Stimulated activated CD4-positive, alpha-beta T cell treated with anti-CD3 and anti-CD28 coated beads, Interleukin-12 subunit alpha, Interleukin-12 subunit beta, amount 100 ng/mL, for 4 hours (primary cell): ENCODE results near the gene TDRD7.

ENCODE experiments used
- DNase-seq: peaks from one replicate; pipeline ENCODE4 v3.0.0-alpha.2; 2020

TDRD7 gene

GRCh38 chr9:97507428-97507984 lies 95.6 kb downstream of the TDRD7 start:
- DNase-seq, result no peak

GRCh38 chr9:97508852-97509251 lies 97.0 kb downstream of the TDRD7 start:
- DNase-seq, result no peak

DNA sequence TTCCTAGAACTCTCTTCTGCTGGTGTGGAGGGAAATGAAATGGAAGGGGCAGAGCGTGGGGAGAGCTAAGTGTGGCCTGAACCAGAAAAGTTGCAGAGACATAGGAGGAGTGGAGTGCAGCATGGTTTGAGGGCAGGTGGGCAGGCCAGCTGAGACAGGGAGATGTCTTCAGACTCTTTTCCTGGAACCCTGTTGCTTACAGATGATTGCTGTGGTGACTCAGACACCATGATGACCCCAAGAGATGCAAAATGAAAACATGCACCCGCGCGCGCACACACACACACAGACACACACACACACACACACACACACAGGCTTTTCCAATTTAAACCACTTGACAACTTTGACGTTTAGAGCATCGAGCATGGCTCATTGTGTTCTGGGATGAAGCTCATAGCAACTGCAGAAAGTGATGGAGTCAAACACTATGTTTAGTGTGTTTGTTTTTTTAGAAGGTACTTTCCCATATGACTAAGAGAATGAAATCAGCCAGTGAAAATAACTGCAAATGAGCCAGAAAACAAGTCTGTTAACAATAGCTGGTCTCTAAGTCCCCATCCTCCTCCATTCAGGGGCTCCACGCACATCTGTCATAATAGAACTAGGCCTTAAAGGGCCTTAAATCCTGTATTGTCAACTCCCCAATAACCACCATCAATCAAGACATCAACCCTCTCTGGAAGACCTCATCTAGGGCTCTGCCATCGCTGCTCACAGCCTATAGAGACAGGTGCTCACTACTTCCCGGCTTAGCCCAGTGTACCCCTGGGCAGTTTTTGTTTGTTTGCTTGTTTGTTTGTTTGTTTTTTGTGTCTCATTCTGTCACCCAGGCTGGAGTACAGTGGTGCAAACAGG lies 99.1 kb downstream of the TDRD7 start:
- DNase-seq, result no peak

- DNase-seq, result no peak
These were observed 99.9 kb downstream of the TDRD7 start for GRCh38 chr9:97511655-97512427.

DNA sequence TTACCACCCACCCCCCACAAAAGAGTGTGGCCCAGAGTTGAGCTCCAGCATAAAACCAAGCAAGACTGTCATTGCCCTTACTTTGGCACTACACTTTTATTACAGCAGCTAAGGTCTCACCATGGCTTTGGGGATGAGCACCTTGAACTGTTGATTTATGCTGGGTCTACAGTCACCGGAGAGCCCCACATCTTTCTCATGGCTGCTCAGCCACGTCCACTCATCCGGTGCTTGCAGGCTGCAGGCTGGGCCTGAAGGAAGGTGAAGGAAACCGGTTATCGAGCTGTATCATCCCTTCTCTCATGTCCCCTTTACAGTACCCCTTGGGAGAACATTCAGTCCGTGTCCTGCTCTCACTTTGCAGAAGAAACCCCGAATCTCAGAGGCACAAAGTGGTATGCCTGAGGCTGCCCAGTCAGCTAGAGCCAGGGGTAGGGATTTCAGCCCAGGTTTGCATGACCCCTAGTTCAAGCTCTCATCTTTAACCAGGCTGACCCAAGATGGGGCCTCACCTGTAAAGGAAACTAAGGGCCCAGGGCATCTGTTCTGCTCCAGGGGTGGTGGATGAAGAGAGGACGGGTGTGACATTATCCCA lies 101.2 kb downstream of the TDRD7 start:
- no peak for DNase-seq

- DNase-seq, result no peak
These were observed 102.6 kb downstream of the TDRD7 start for GRCh38 chr9:97514531-97514930.

DNA sequence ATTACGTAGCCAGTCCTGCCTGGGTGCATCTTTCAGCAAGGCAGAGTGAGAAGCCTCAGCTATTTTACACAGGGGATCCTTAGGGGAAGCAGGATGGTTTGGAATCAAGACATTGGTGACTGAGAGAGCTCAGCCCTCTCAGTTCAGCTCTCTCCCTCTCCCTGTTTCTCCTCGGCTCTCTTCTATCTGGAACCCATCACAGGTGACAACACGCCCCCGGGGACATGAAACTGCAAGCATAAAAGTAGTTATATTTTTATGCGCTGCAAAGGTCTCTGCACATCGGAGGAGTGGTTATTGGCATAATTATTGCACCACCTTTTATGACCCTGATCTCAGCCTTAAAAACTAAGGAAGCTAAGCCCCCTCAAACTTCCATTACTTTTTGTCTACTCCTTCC lies 103.8 kb downstream of the TDRD7 start:
- DNase-seq, result no peak

DNA sequence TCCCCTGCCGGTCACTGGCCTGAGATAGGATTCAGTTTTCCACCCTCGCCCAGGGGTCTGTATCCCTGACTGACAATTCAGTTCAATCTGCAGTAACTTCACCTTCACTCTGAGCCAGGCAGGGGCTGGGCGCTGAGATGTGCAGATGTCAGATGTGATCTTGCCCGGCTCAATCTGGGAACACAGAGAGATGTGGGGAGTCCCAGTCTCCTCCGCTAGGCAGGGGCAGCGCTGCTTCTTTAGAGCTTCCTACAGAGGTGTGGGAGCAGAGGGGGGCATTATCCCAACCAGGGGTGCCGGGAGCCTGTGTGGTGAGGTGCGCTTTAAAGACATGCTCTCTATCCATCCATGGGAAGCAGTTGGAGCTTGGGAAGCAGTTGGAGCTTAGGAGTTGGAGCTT lies 104.2 kb downstream of the TDRD7 start:
- no peak for DNase-seq

GRCh38 chr9:97517331-97518089 lies 105.6 kb downstream of the TDRD7 start:
- no peak for DNase-seq

DNA sequence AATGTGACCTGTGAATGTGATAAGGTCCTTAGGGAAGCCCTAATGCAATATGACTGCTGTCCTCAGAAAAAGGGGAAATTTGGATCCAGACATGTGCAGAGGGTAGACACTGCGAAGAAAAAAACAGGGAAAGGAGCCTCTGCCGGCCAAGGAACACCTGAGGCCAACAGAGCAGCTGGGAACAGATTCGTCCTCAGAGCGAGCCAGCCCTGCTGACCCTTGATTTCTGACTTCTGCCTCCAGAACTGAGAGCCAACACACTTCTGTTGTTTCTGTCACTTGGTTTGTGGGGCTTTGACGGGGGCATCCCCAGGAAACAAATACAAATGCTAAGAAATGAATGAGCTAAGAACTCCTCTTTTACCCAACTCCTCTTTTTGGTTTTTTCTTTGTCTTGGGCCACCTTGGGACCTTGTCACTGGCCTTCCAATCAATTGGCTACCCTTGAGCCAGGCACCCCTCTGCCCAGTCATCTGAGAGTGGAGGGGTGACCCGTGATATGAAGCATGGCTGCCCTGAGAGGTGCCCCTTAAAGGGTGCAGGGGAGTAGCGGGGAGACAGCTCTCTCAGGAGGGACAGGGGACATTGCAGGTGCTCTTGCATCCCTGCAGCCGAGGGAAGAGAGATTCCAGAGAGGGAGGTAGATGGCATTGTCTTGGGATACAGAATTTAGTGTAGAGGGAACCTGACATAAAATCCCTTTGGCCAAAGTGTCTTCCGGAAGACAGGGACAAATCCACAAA lies 106.4 kb downstream of the TDRD7 start:
- no peak for DNase-seq

DNA sequence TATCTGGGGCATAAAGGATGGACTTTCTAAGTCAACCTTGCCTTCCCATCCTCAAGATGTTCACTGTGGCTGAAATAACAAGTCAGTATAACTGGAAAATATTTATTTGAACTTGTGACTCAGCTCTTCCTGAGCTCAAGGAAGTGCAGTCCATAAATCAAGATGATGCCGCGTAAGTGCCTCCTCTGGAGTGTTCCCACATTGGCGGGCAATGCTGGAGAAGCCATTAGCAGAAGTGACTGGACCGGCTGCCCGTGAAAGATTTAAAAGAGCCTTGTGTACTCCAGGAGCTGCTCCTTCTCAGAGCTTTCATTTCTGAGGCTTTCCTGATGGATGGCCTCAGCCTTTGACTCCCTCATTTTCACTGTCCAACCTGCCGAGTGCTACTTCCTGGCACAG lies 107.0 kb downstream of the TDRD7 start:
- DNase-seq, result no peak

GRCh38 chr9:97519441-97519970 lies 107.6 kb downstream of the TDRD7 start:
- DNase-seq, result no peak

DNA sequence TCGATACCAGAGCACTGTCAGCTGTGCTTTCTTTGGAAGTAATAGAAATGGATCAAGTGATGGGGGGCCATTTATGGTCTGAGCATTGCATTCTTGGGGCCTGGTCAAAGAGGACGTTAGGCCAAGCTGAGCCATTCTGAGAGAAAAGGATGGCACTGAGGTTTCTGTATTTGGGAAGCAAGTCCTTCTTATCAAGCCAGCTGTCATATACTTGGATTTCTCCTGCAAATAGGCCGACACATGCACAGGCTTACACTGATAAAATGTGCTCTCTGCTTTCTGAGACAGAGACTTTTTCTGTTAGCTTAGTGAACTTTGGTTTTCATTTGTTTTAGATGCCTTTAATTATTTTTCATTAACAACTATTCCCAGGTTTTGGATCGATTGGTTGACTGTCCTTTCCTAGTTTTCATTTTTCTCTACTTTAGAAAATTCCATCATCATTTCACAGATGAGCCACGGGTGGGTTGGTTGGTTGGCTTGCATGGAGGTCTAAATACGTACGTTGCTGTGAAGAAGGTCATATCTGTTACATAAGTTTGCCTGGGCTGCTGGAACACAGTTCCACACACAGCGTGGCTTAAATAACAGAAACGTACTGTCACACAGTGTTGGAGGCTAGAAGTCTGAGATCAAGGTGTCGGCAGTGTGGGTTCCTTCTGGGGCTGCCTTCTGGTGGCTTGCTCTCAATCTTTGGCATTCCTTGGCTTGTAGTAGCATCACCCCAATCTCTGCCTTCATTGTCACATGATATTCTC lies 109.9 kb downstream of the TDRD7 start:
- DNase-seq, result no peak

- DNase-seq, result no peak
These were observed 112.5 kb downstream of the TDRD7 start for GRCh38 chr9:97524424-97524823.

DNA sequence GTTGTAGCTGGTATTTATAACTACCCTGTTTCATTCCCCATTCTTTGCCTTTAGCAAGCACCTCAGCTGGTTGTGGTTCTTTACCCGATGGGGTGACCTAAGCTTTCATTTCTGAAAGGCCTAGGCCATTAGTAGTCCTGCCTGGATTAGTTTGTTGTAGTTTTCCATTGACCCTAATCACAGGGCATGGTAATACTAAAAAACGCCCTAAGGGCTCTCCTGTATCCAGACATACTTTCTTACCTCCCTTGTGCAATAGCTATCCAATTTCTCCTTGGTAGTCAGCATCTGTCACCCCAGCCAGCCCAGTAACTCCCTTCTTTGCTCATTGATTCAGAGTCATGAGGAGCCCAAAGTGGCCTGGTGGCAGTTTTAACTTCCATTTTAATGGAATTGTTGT lies 113.6 kb downstream of the TDRD7 start:
- no peak for DNase-seq

DNA sequence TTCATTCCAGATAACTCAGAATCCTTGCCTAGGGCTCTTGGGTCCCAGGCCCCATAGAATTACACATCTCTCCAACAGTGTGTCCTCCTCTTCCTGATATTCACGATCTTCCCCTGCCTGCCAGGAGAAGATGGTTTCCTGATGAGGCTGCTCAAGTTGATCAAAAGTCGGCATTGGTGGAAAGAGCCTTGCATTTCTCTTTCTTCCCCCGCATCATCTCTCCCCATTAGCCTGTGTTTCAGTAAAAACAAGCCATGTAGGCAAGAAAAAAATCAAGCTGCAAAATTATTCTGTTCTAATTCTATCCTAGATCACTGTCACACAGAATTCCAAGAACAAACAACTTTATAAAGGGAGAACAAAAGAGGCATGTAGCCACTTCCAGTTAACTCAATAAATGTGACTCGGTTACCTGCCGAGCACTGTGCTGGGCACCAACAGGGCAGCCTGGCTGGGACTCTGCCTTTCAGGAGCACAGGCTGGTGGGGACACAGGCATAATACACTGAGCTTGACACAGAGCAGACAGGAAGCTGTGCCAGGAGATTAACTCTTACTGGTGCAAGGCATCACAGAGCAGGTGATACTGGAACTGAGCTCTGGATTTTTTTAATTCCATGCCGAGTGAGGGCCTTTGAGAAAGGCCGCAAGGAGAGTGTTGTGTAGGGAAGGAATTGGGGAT lies 115.1 kb downstream of the TDRD7 start:
- DNase-seq, result no peak

DNA sequence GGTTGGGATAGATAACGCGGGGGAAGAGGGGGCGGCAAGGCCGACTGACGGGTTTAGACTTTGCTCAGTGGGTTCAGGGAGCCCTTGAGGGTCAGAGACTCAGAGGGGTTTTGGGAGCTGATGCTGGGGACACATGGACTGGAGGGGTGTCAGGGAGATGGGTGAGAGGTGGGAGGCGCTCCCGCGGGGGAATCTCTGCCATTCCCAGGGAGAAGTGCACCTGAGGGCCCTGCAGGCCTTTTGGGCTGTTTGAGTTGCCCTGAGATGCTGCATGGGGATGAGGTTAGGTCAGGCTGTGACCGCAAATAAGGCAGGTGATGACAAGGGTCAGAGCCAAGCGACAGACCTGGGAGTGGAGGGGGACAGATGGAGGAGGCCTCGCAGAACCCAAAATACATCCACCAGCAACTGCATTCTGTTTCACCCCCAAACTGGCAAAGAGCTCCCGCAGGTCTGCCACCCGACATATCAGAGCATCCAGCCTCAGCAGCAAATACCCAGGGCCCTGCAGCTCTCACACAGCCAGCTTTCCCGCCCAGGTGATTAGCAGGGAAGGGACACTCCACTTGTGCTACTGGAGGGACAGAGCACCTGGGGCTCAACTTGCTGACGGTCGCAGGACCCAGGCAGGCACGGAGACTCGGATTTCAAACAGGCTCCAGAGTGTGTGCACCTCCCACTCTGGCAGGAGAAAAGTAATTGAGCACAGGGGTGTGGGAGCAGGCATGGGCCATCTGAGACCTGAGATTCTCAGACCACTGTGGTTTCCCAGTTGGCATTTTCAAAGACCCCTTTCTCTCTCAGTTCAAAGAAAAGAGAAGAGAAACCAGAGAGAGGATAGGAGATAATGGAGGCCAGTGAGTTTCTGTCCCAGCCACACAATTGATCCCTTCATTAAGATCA lies 116.0 kb downstream of the TDRD7 start:
- DNase-seq, result no peak

GRCh38 chr9:97528529-97529230 lies 116.8 kb downstream of the TDRD7 start:
- DNase-seq, result no peak
